Trophoblast cell (in vitro differentiated cells and primary cell): ENCODE results near the gene FBLN7.
A peak's percentile ranks its signal among the peaks of the same experiment; 100 is the strongest.
"Not testable (repeated sequence)": the region's sequence is repeated elsewhere in the genome, so short reads cannot be mapped to it uniquely, and the experiment has no call there.

Experiments used
- DNase-seq, 2 donors: peaks; one replicate each; pipeline ENCODE4 v3.0.0-alpha.2; 2016
- H2AFZ ChIP-seq: 2 replicates; pipeline ENCODE4 v1.6.1; 2013; ENCODE audit warnings: low read length, moderate library complexity, mild to moderate bottlenecking; ENCODE audit not compliant: insufficient read depth, poor library complexity
- H2AK5ac ChIP-seq: 2 replicates; pipeline ENCODE4 v1.6.1; 2013; ENCODE audit warnings: mild to moderate bottlenecking, low read length
- H2BK120ac ChIP-seq: 2 replicates; pipeline ENCODE4 v1.6.1; 2013; ENCODE audit warnings: low read length, mild to moderate bottlenecking, moderate library complexity; ENCODE audit not compliant: insufficient read depth, poor library complexity
- H2BK12ac ChIP-seq: 2 replicates; pipeline ENCODE4 v1.6.1; 2013; ENCODE audit warnings: mild to moderate bottlenecking, low read length, moderate library complexity
- H2BK5ac ChIP-seq: 2 replicates; pipeline ENCODE4 v1.6.1; 2013; ENCODE audit warnings: low read length, low read depth, moderate library complexity, mild to moderate bottlenecking; ENCODE audit not compliant: poor library complexity
- H3K14ac ChIP-seq: 2 replicates; pipeline ENCODE4 v1.6.1; 2013; ENCODE audit warnings: mild to moderate bottlenecking, low read length
- H3K18ac ChIP-seq: 2 replicates; pipeline ENCODE4 v1.6.1; 2013; ENCODE audit warnings: mild to moderate bottlenecking, low read length
- H3K23ac ChIP-seq: 2 replicates; pipeline ENCODE4 v1.6.1; 2013; ENCODE audit warnings: low read length
- H3K27ac ChIP-seq: 2 replicates; pipeline ENCODE4 v1.5.1; 2013; ENCODE audit warnings: low read depth, mild to moderate bottlenecking, inconsistent platforms, low read length, moderate library complexity
- H3K27me3 ChIP-seq: 2 replicates; pipeline ENCODE4 v1.6.1; 2013; ENCODE audit warnings: inconsistent platforms, mild to moderate bottlenecking, low read length, moderate library complexity; ENCODE audit not compliant: insufficient read depth
- H3K36me3 ChIP-seq, 2 experiments: 1 replicate in 1 of 2; 2 replicates in 1 of 2; pipeline ENCODE4 v1.6.1; 2013; ENCODE audit warnings: low read length in 2 of 2, mild to moderate bottlenecking in 2 of 2, moderate library complexity in 1 of 2; ENCODE audit not compliant: insufficient read depth in 2 of 2, control insufficient read depth in 1 of 2
- H3K4ac ChIP-seq: 2 replicates; pipeline ENCODE4 v1.6.1; 2013; ENCODE audit warnings: low read depth, mild to moderate bottlenecking, low read length, moderate library complexity
- H3K4me1 ChIP-seq, 2 experiments: 1 replicate in 1 of 2; 2 replicates in 1 of 2; pipeline ENCODE4 v1.6.1; 2013; ENCODE audit warnings: low read length in 2 of 2, mild to moderate bottlenecking in 2 of 2, moderate library complexity in 1 of 2; ENCODE audit not compliant: insufficient read depth in 2 of 2, control insufficient read depth in 1 of 2
- H3K4me2 ChIP-seq: 2 replicates; pipeline ENCODE4 v1.6.1; 2013; ENCODE audit warnings: inconsistent platforms, mild to moderate bottlenecking, low read length, moderate library complexity
- H3K4me3 ChIP-seq: 2 replicates; pipeline ENCODE4 v1.5.1; 2013; ENCODE audit warnings: mild to moderate bottlenecking, low read depth, low read length, inconsistent platforms
- H3K79me1 ChIP-seq: one replicate; pipeline ENCODE4 v1.6.1; 2013; ENCODE audit warnings: low read length
- H3K79me2 ChIP-seq: 2 replicates; pipeline ENCODE4 v1.6.1; 2013; ENCODE audit warnings: low read length, mild to moderate bottlenecking; ENCODE audit not compliant: control insufficient read depth, insufficient read depth, poor library complexity
- H3K9ac ChIP-seq: 2 replicates; pipeline ENCODE4 v1.6.1; 2013; ENCODE audit warnings: mild to moderate bottlenecking, low read length
- H3K9me3 ChIP-seq: 2 replicates; pipeline ENCODE4 v1.6.1; 2013; ENCODE audit warnings: low read depth, mild to moderate bottlenecking, control low read depth, inconsistent platforms, low read length; ENCODE audit not compliant: insufficient read depth
- H4K12ac ChIP-seq: 2 replicates; pipeline ENCODE4 v1.6.1; 2013; ENCODE audit warnings: low read depth, mild to moderate bottlenecking, low read length, moderate library complexity
- H4K8ac ChIP-seq: 2 replicates; pipeline ENCODE4 v1.6.1; 2013; ENCODE audit warnings: low read depth, mild to moderate bottlenecking, low read length, moderate library complexity
- H4K91ac ChIP-seq: one replicate; pipeline ENCODE4 v1.6.1; 2013; ENCODE audit warnings: low read depth, mild to moderate bottlenecking, low read length, moderate library complexity
- WGBS: extraction: QIAGEN DNeasy Blood & Tissue Kit; methylation state at CpG from one replicate; pipeline ENCODE4 v1.1.7; 2013; ENCODE audit warnings: missing lambda C conversion rate; ENCODE audit not compliant: insufficient read length, insufficient coverage; ENCODE audit errors: extremely low coverage; 5-methylcytosine and 5-hydroxymethylcytosine counted together

The FBLN7 gene

GRCh38 chr2:112137516-112138158 is 548 bp upstream of the FBLN7 start:
- no CpG with 5 or more reads among the region's 15 CpGs for WGBS
- H3K9ac ChIP-seq: no peak overlapping the region
- H3K27me3 ChIP-seq: peaks cover 20% of the 10 kb centered on the region
- no peak overlapping the region for H3K18ac ChIP-seq
- no peak overlapping the region for H4K91ac ChIP-seq
- no peak overlapping the region for H3K4ac ChIP-seq
- no peak overlapping the region for H2AK5ac ChIP-seq
- H3K4me1 ChIP-seq: peaks cover 3 to 8% of the 10 kb centered on the region in 2 experiments
- H3K9me3 ChIP-seq: peaks cover 7% of the 10 kb centered on the region
- H3K23ac ChIP-seq: no peak overlapping the region
- no peak overlapping the region for H3K14ac ChIP-seq
- no peak overlapping the region for H2BK120ac ChIP-seq
- no peaks in the 10 kb centered on the region for H3K36me3 ChIP-seq
- H3K79me2 ChIP-seq: no peaks in the 10 kb centered on the region
- no peak overlapping the region for H2AFZ ChIP-seq
- H3K4me2 ChIP-seq: peak overlapping the region; percentile 89
- no peak overlapping the region for H3K27ac ChIP-seq
- H3K79me1 ChIP-seq: peaks cover 1% of the 10 kb centered on the region
- H4K8ac ChIP-seq: no peak overlapping the region
- peak; percentile 80 to 84 for DNase-seq
- H3K4me3 ChIP-seq: peak overlapping the region; percentile 67
- no peak overlapping the region for H2BK12ac ChIP-seq
- no peak overlapping the region for H4K12ac ChIP-seq
- H2BK5ac ChIP-seq: no peak overlapping the region

GRCh38 chr2:112139033-112139614 is 939 bp downstream of the FBLN7 start:
- not testable (repeated sequence) for H2BK5ac ChIP-seq, H3K9ac ChIP-seq, H3K27ac ChIP-seq, H4K91ac ChIP-seq, H3K36me3 ChIP-seq, H3K23ac ChIP-seq, H2AFZ ChIP-seq, H3K79me2 ChIP-seq, H2AK5ac ChIP-seq, H3K14ac ChIP-seq, H3K4me1 ChIP-seq, H4K8ac ChIP-seq, DNase-seq, H4K12ac ChIP-seq, H3K4ac ChIP-seq, H3K79me1 ChIP-seq, H2BK12ac ChIP-seq, H3K9me3 ChIP-seq, H2BK120ac ChIP-seq, H3K18ac ChIP-seq
- peaks cover 20% of the 10 kb centered on the region for H3K27me3 ChIP-seq
- H3K4me3 ChIP-seq: peak overlapping the region; percentile 67
- no CpG with 5 or more reads among the region's 32 CpGs for WGBS
- H3K4me2 ChIP-seq: peak overlapping the region; percentile 60

- H3K4me3 ChIP-seq, H2BK12ac ChIP-seq, H3K79me2 ChIP-seq, H4K12ac ChIP-seq, H3K4me2 ChIP-seq, H3K18ac ChIP-seq, H2BK120ac ChIP-seq, H2BK5ac ChIP-seq, DNase-seq, H3K14ac ChIP-seq, H4K91ac ChIP-seq, H3K27ac ChIP-seq, H4K8ac ChIP-seq, H3K9ac ChIP-seq, H3K9me3 ChIP-seq, H3K36me3 ChIP-seq, H2AK5ac ChIP-seq, H2AFZ ChIP-seq, H3K4me1 ChIP-seq, H3K4ac ChIP-seq, H3K23ac ChIP-seq, H3K79me1 ChIP-seq: not testable (repeated sequence)
- WGBS: no CpG with 5 or more reads among the region's 38 CpGs
- peaks cover 20% of the 10 kb centered on the region for H3K27me3 ChIP-seq
Measured at GRCh38 chr2:112139661-112140204, 1.5 kb downstream of the FBLN7 start.

- Histone ChIP-seq H3K4me2 (peak overlapping the region; percentile 52), H2AK5ac (peak overlapping the region; percentile 29), H3K9ac (no peak overlapping the region), H4K8ac (no peak overlapping the region), H2BK120ac (no peak overlapping the region), H4K91ac (no peak overlapping the region), H3K36me3 (no peaks in the 10 kb centered on the region), H3K4me1 (peaks cover 3 to 8% of the 10 kb centered on the region in 2 experiments), H3K27ac (no peak overlapping the region), H3K4ac (no peak overlapping the region), H3K14ac (no peak overlapping the region), H3K79me1 (peaks cover 1% of the 10 kb centered on the region), H3K9me3 (peaks cover 7% of the 10 kb centered on the region), H2BK5ac (no peak overlapping the region), H2AFZ (no peak overlapping the region), H3K79me2 (no peaks in the 10 kb centered on the region), H3K4me3 (no peak overlapping the region), H2BK12ac (no peak overlapping the region), H3K27me3 (peaks cover 20% of the 10 kb centered on the region), H3K18ac (peak overlapping the region; percentile 43), H3K23ac (no peak overlapping the region), H4K12ac (peak overlapping the region; percentile 32)
- no CpG with 5 or more reads among the region's 30 CpGs for WGBS
- no peak for DNase-seq
Measured at GRCh38 chr2:112140205-112140802, 2.1 kb downstream of the FBLN7 start.
